Breast epithelium (tissue), 4 donors: ENCODE data around the gene RNU6-7. TPM values are rescaled to one million over a fixed set of nuclear protein-coding genes. Genes with fewer than 3 reads are reported as not detected.
A peak's percentile ranks its signal among the peaks of the same experiment; 100 is the strongest.

Experiments used
- DNase-seq, 2 donors: peaks; one replicate each; pipeline ENCODE4 v3.0.0-alpha.2; 2019; ENCODE audit warnings: low spot score in 2 of 2
- H3K27ac ChIP-seq, 2 donors: fragments of 200-600 bp; sonication (generic) in 1 of 2; one replicate each; pipeline ENCODE4 v1.5.1; 2016 to 2019; ENCODE audit warnings: mild to moderate bottlenecking in 1 of 2
- H3K27me3 ChIP-seq, 2 donors: fragments of 200-600 bp; sonication (generic) in 1 of 2; one replicate each; pipeline versions ENCODE4 v1.5.1 to v1.6.0; 2017 to 2019; ENCODE audit warnings: control low read depth in 1 of 2, mild to moderate bottlenecking in 1 of 2
- H3K36me3 ChIP-seq: fragments of 200-600 bp; one replicate; pipeline ENCODE4 v1.5.1; 2019
- H3K4me1 ChIP-seq, 2 donors: fragments of 200-600 bp; sonication (generic); one replicate each; pipeline ENCODE4 v1.5.1; 2016 to 2019; ENCODE audit warnings: control low read depth in 1 of 2
- H3K4me3 ChIP-seq, 3 donors: fragments of 200-600 bp; sonication (generic); 1 replicate in 2 of 3; 2 replicates in 1 of 3; pipeline ENCODE4 v1.5.1; 2016 to 2019; ENCODE audit warnings: mild to moderate bottlenecking in 3 of 3, moderate library complexity in 2 of 3
- H3K9me3 ChIP-seq, 2 donors: fragments of 200-600 bp; sonication (generic) in 1 of 2; one replicate each; pipeline ENCODE4 v1.5.1; 2016 to 2019; ENCODE audit warnings: control low read depth in 1 of 2
- POLR2A ChIP-seq: fragments of 450-650 bp; IDR thresholded peaks from one replicate; pipeline ENCODE4 v1.6.1; 2016; ENCODE audit warnings: antibody characterized with exemption, mild to moderate bottlenecking, moderate library complexity
- POLR2AphosphoS5 ChIP-seq, 3 donors: sonication (generic); formaldehyde crosslinking; IDR thresholded peaks; one replicate each; pipeline ENCODE4 v1.6.1; 2017; ENCODE audit warnings: antibody characterized with exemption in 3 of 3
- intact Hi-C: fragments of 100-400 bp; cut with DNase I; formaldehyde crosslinking; loops from one replicate; pipeline ENCODE4 v1.15.1; 2023; ENCODE audit warnings: low total_unique reads
- total RNA-seq, 3 donors: library from RNA; depleted of rRNA; stranded (reverse); fragments of >200 nt; gene quantifications; one replicate each; pipeline ENCODE4 v1.1.0, GENCODE V29; 2016
- TF ChIP-seq, protein P1 (sequence below), 3 donors: fragments of 450-650 bp; IDR thresholded peaks; one replicate each; pipeline ENCODE4 v1.5.1; 2016 to 2017; ENCODE audit warnings: antibody characterized with exemption in 3 of 3, mild to moderate bottlenecking in 3 of 3, moderate library complexity in 3 of 3

The RNU6-7 gene
- total RNA-seq, 3 donors from 2014 or later = not detected

DNA sequence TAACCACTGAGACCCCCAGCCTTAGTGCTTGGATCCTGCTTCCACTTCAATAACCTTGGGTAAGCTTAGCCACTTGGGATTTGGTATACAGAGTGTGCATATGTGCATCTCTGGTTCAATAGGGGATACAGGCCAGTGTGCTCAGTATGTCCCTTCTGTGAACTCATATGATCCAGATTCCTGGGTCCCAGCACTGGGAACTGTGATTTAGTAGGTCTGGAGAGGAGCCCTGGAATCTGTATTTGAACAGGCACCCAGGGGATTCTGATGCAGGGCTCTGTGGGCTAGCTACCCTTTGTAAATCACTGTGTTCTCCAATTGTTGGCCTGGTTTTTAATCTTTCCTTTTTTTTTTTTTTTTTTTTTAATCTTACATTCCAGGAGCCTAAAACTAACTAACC is 11.0 kb downstream of the RNU6-7 start:
- Histone ChIP-seq H3K4me1 (no peaks in the 10 kb centered on the region), H3K4me3 (no peak overlapping the region), H3K27ac (no peak overlapping the region), H3K36me3 (no peaks in the 10 kb centered on the region), H3K9me3 (peaks cover 0 to 6% of the 10 kb centered on the region in 2 donors), H3K27me3 (no peaks in the 10 kb centered on the region)
- no peak for DNase-seq
- intact Hi-C loops = no loop called here
- no peak for TF ChIP-seq POLR2A
- TF ChIP-seq POLR2AphosphoS5 (IDR thresholded peaks at IDR 0.05) = no peak
- TF ChIP-seq, protein P1, sequence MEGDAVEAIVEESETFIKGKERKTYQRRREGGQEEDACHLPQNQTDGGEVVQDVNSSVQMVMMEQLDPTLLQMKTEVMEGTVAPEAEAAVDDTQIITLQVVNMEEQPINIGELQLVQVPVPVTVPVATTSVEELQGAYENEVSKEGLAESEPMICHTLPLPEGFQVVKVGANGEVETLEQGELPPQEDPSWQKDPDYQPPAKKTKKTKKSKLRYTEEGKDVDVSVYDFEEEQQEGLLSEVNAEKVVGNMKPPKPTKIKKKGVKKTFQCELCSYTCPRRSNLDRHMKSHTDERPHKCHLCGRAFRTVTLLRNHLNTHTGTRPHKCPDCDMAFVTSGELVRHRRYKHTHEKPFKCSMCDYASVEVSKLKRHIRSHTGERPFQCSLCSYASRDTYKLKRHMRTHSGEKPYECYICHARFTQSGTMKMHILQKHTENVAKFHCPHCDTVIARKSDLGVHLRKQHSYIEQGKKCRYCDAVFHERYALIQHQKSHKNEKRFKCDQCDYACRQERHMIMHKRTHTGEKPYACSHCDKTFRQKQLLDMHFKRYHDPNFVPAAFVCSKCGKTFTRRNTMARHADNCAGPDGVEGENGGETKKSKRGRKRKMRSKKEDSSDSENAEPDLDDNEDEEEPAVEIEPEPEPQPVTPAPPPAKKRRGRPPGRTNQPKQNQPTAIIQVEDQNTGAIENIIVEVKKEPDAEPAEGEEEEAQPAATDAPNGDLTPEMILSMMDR (IDR thresholded peaks at IDR 0.05) = no peak

- intact Hi-C loops = no loop called here
- Histone ChIP-seq H3K4me3 (no peak overlapping the region), H3K36me3 (no peaks in the 10 kb centered on the region), H3K9me3 (peaks cover 0 to 6% of the 10 kb centered on the region in 2 donors), H3K4me1 (no peaks in the 10 kb centered on the region), H3K27me3 (no peaks in the 10 kb centered on the region), H3K27ac (no peak overlapping the region)
- TF ChIP-seq POLR2A (no peak), POLR2AphosphoS5 (IDR thresholded peaks at IDR 0.05) (no peak)
- TF ChIP-seq, protein P1 (IDR thresholded peaks at IDR 0.05) = no peak
- no peak for DNase-seq
Measured at GRCh38 chr14:32217301-32217700, 15.5 kb downstream of the RNU6-7 start.

DNA sequence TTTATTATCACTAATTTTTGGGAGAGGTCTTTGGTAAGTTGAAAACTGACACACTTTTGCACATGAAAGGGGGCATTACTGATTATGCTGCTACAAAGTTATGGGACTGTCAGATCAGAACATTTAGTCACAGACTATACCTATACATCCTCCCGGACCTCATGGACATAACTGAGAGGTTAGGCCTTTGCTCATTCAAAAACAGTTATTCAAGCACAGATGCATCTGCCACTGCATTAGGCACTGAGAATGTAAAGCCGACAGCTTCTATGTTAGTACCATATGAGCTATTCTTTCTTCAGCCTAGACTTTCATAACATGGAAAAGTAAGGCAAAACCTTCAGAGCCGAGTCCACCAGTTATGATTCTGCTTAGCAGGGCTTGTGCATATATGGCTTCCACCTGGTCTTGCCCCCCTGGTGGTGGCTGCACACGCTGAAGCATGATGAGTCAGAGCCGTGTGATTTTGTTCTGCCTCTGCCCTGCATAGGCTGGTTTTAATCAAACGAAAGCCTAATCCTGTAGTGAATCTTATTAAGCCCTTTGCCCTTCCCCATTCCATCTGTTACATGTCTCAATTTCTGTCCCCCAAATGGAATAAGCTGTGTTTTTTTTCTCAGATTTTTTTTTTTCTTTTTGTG is 23.0 kb downstream of the RNU6-7 start:
- intact Hi-C loops = no loop called here
- H3K4me3 ChIP-seq = no peak overlapping the region
- no peaks in the 10 kb centered on the region for H3K36me3 ChIP-seq
- H3K27me3 ChIP-seq = no peaks in the 10 kb centered on the region
- TF ChIP-seq POLR2A = no peak
- TF ChIP-seq, protein P1 (IDR thresholded peaks at IDR 0.05) = peak in 1 of 3 donors; percentile 33
- H3K9me3 ChIP-seq = no peaks in the 10 kb centered on the region
- no peak overlapping the region for H3K27ac ChIP-seq
- no peak for DNase-seq
- H3K4me1 ChIP-seq = no peaks in the 10 kb centered on the region

DNA sequence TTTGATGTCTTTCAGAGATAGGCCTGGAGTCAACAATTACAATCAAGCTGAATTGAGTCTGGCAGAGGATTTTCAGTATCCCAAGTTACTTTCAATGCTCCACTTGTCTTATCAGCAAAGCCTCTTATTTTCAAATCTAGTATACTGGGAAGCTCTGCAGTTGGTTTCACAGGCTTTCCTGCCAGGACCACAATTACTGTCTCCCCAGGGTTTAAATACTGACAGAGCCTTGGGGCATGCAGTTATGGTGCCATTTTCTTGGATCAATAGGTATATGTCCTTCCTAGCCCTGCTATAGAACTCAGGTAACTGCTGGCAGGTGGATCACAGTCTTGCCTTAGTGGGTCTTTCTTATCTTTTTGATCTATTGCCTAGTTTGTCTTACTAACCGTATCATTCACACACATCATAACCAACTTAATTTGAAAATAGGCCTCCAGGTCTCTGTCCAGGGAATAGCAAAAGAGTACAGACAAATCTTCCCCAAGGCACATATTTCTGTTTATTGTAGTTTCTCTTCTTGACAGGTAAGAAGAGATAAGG is 23.6 kb downstream of the RNU6-7 start:
- no peak for DNase-seq
- Histone ChIP-seq H3K4me1 (no peaks in the 10 kb centered on the region), H3K27me3 (no peaks in the 10 kb centered on the region), H3K27ac (peak overlapping the region; percentile 20 to 56), H3K36me3 (no peaks in the 10 kb centered on the region), H3K9me3 (no peaks in the 10 kb centered on the region), H3K4me3 (no peak overlapping the region)
- TF ChIP-seq POLR2AphosphoS5 (IDR thresholded peaks at IDR 0.05) (no peak), POLR2A (no peak)
- TF ChIP-seq, protein P1 (IDR thresholded peaks at IDR 0.05) = no peak
- intact Hi-C loops = no loop called here

- no peak for DNase-seq
- Histone ChIP-seq H3K27me3 (no peaks in the 10 kb centered on the region), H3K4me3 (no peak overlapping the region), H3K27ac (peak overlapping the region; percentile 20 to 56), H3K36me3 (no peaks in the 10 kb centered on the region), H3K4me1 (no peaks in the 10 kb centered on the region), H3K9me3 (no peaks in the 10 kb centered on the region)
- intact Hi-C loops = no loop called here
- TF ChIP-seq, protein P1 (IDR thresholded peaks at IDR 0.05) = no peak
- TF ChIP-seq POLR2A (no peak), POLR2AphosphoS5 (IDR thresholded peaks at IDR 0.05) (no peak)
Measured at GRCh38 chr14:32226056-32226455, 24.2 kb downstream of the RNU6-7 start.
